HG03442 (cell line): ENCODE measurements around the gene GCN1.
"Not testable (repeated sequence)": the region's sequence is repeated elsewhere in the genome, so short reads cannot be mapped to it uniquely, and the experiment has no call there.

Experiments
- ATAC-seq: cut with Tn5 transposase; IDR thresholded peaks from one replicate; pipeline ENCODE4 v1.9.1; 2021; ENCODE audit warnings: mild to moderate bottlenecking, moderate library complexity; ENCODE audit not compliant: unreplicated experiment

The GCN1 gene

DNA sequence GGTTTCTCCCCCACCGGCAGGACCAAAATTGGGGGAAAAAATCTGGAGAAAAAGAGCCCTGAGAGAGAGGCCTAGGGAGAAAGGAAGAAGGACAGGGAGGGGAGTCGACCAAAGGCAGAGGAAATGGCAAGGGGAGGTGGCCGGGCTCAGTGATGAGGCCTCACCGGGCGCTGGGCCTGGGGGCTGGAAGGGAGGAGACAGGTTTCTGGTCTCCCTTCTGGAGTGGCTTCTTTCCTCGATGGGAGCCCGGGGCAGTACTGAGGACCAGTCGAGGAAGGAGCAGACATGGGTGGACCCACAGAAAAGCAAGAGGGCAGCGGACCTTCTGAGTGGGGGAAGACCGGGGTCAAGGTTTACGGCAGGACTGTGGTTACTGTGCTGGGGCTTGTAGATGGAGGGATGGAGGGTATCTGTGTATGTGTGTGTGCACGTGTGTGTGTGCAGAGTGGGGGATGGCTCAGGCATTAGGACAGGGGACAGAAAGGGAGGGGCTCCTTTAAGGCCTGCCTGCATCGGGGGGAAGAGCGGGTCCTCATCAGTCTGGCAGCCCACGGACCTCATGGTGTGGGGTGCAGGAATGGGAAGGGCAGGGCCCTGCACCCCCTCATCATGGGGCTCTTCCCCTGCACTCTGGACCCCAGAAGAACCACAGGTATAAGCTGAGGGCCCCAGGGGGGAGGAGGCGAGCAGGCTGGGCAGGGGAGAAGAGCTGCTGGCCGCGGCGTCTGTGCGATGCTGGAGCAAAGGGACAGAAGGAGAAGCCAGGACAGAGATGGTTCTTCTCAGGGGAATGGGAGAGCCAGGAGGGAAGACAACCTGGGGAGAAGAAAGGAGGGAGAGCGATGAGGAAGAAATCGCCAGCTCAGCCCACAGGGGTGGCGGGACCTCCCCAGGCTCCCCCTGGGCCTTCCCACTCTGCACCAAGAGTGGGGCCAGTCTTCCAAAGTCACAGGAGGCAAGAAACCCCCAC, 21.5 kb upstream of the GCN1 start:
- ATAC-seq, result no peak

GRCh38 chr12:120215357-120215735, 20.8 kb upstream of the GCN1 start:
- no peak for ATAC-seq

DNA sequence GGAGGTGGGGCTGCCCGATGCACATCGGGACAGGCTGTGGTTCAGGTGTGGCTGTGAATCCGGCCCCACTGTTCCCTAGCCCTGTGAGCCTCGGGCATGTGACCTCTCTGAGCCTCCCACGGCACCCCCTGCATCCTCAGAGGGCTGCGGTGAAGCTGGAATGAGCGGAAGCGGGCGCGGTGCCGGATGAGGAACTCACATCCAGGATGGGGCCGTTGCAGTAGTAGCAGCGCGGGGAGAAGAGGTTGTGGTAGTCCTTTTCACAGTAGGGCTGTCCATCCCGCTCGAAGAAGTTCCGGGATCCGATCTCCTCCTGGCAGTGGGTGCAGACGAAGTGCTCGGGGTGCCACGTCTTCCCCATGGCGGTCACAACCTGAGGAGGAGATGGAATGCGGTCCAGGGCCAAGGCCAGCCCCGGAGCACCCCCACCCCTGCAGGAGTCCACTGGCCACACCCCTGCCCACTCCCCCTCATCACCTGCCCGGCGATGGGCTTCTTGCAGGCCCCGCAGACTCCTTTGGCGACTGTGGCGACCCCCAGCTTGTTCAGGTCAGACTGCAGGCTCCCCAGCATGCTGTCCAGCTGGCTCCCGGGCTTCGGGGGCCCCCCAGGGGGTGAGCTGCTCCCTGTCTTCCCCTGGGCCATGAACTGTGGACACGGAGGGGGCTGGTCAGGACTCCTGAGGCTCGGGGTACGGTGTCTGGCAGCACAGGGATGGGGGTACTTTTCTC, 20.3 kb upstream of the GCN1 start:
- no peak for ATAC-seq

GRCh38 chr12:120213758-120214157, 19.2 kb upstream of the GCN1 start:
- ATAC-seq, result no peak

DNA sequence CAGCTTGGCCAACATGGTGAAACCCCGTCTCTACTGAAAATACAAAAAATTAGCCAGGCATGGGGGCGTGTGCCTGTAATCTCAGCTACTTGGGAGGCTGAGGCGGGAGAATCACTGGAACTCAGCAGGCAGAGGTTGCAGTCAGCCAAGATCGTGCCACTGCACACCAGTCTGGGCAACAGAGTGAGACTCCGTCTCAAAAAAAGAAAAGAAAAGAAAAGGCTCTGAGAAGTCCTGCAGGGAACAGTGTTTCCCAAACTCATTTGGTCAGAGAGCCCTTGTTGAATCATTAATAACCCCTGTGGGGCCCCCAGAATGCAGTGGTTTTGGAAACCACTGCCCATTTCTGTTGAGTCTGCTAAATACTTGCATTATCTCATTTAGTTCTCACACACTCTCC, 18.7 kb upstream of the GCN1 start:
- not testable (repeated sequence) for ATAC-seq

DNA sequence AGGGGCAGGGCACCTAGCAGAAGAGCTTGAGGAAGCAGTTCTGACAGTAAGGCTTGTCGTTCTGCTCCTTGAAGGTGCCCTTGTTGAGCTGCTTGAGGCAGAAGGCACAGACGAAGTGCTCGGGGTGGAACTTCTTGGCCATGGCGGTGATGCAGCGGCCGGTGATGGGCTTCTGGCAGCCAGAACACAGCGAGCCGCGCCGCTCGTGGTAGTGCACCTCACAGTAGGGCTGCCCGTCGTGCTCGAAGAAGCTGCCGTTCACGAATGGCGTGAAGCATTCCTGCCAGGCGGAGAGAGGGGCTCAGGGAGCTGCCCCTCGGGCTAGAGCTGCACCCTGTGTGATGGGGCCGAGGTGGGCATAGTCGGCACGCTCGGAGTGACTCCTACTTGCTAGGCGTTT, 17.8 kb upstream of the GCN1 start:
- ATAC-seq, result no peak

GRCh38 chr12:120211904-120212283, 17.4 kb upstream of the GCN1 start:
- ATAC-seq, result no peak

DNA sequence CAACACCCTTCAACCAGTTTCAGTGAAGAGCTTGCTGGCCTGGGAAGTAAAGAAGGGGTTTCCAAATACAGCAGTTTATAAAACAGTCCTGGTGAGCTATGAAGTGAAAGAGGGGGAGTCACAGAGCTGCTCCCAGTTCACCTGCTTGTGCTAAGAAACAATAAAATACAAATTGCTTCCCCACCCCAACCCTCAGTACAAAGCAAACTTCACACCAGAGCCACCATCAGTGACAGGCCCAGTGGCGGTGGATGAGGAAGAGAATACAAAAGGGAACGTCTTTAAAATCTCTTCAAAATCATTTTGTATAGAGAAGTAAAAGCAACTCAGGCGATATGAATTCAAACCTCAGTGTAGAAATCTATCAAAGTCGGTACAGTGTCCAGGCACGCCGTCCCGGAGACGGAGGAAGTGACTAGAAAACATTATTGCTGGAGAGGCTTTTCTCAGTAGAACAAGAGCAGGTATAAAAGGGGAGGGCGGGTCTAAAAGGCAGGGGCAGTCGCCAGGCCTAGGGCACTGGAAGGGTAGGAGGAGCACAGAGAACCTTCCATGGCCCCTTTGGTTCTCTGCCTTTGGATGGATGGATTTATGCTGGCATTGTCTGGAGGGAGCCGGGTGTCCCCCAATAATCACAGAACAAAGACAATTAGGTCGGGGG, 16.9 kb upstream of the GCN1 start:
- ATAC-seq, result no peak

GRCh38 chr12:120209851-120210250, 15.3 kb upstream of the GCN1 start:
- no peak for ATAC-seq

DNA sequence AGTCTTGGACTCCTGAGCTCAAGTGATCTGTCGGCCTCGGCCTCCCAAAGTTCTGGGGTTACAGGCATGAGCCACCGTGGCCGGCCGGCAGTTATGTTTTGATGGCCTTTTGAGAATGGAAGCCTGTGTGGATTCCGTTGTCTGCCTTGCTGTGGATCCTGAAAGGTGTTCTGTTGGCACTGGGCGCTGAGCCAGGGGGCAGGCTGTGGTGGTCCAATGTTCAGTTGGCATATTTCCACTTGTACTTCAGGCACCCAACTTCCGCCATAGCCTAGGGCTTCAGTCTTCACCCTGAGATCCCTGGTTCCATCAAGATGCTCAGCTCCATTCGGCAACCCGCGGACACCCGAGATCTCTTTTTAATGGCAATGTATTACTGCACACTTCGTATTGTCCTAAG, 12.7 kb upstream of the GCN1 start:
- no peak for ATAC-seq

- not testable (repeated sequence) for ATAC-seq
These were observed 12.3 kb upstream of the GCN1 start for GRCh38 chr12:120206781-120207180.

DNA sequence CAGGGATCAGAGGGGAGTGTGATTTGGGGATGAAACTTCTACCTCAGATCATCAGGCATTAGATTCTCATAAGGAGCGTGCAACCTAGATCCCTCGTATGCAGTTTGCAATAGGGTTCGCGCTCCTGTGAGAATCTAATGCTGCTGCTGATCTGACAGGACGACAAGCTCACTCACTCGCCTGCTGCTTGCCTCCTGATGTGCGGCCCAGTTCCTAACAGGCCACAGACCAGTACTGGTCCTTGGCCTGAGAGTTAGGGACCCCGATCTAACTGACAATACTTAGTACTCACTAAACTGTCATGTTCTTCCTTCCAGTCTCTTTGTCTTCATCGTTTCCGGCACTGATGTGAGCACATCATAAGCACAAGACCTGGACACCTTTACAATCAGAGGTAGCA, 11.7 kb upstream of the GCN1 start:
- no peak for ATAC-seq

- ATAC-seq, result no peak
These were observed 9.7 kb upstream of the GCN1 start for GRCh38 chr12:120204171-120204570.

GRCh38 chr12:120200364-120200800, 5.9 kb upstream of the GCN1 start:
- ATAC-seq, result no peak

- ATAC-seq, result no peak
These were observed 5.2 kb upstream of the GCN1 start for GRCh38 chr12:120199595-120200306.

GRCh38 chr12:120199025-120199424, 4.5 kb upstream of the GCN1 start:
- ATAC-seq, result no peak

- ATAC-seq, result no peak
These were observed 3.0 kb upstream of the GCN1 start for GRCh38 chr12:120197542-120197887.

GRCh38 chr12:120196817-120197541, 2.5 kb upstream of the GCN1 start:
- not testable (repeated sequence) for ATAC-seq

DNA sequence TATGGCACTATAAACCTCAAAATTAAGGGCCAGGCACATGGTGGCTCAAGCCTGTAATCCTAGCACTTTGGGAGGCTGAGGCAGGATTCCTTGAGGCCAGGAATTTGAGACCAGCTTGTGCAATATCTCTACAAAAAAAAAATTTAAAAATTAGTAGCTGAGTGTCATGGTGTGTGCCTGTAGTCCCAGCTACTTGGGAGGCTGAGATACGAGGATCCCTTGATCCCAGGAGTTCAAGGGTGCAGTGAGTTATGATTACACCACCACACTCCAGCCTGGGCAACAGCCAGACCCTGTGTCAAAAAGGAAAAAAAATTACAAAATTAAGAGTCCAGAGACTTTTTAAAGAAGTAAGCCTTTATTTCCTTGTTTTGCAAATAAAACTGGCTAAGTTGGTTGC, 1.8 kb upstream of the GCN1 start:
- no peak for ATAC-seq

DNA sequence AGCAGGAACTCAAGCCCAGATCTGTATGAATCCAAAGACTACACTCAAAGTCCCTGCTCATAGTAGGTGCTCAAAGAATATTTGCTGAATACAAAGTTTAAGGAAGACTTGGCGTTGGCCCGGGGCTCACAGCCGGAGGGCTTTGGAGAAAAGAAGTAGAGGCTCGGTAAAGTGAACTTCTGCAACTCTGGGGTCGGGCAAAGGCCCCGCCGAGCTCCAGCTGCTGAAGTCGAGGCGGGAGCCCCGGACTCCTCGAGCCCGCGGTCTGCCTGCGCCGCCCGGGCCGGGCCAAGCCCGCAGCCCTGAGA, 335 bp downstream of the GCN1 start:
- no peak for ATAC-seq

- ATAC-seq, result not testable (repeated sequence)
These were observed 1.2 kb downstream of the GCN1 start for GRCh38 chr12:120193286-120193685.
